SK-N-SH (cell line): Measurements from ENCODE around the gene LCN10. TPM values are rescaled to one million over a fixed set of nuclear protein-coding genes. Genes with fewer than 3 reads are reported as not detected.

Source experiments
- CTCF ChIA-PET: fragments of 300-600, 350-600 bp; formaldehyde crosslinking; extraction: SDS; loops from one replicate; lab custom pipeline; 2021; lab: Yijun Ruan, JAX
- POLR2A ChIA-PET: fragments of 350-600 bp; sonication (Branson Sonifier 250); formaldehyde crosslinking; extraction: SDS; loops from one replicate; lab custom pipeline; 2020; ENCODE audit warnings: antibody characterized with exemption, inconsistent platforms; lab: Yijun Ruan, JAX
- DNase-seq: peaks from one replicate; pipeline ENCODE4 v3.0.0; 2012
- H2AFZ ChIP-seq: fragments of 200-600 bp; sonication (generic); 2 replicates; pipeline ENCODE4 v1.8.1; 2016; ENCODE audit warnings: antibody characterized with exemption, mild to moderate bottlenecking, low read depth
- H3F3A ChIP-seq: fragments of 200-600 bp; sonication (generic); replicated peaks from 2 replicates; pipeline ENCODE3; 2016; ENCODE audit warnings: antibody characterized with exemption, mild to moderate bottlenecking; ENCODE audit not compliant: insufficient read depth
- H3K27ac ChIP-seq, 2 experiments: fragments of 200-500 bp in 1 of 2; fragments of 200-600 bp in 1 of 2; sonication (Bioruptor generic) in 1 of 2; sonication (generic), shearing (Covaris generic) in 1 of 2; 2 replicates each; pipeline versions ENCODE4 v1.5.1 to v1.6.1; 2014 to 2016; ENCODE audit warnings: low read depth in 2 of 2, inconsistent platforms in 1 of 2, low read length in 1 of 2, mild to moderate bottlenecking in 1 of 2, mixed read lengths in 1 of 2
- H3K27me3 ChIP-seq: fragments of 200-600 bp; sonication (generic), shearing (Covaris generic); 2 replicates; pipeline ENCODE4 v1.6.1; 2016; ENCODE audit warnings: mixed run types; ENCODE audit not compliant: insufficient read depth
- H3K36me3 ChIP-seq, 2 experiments: fragments of 200-500 bp in 1 of 2; fragments of 200-600 bp in 1 of 2; sonication (Bioruptor generic) in 1 of 2; sonication (generic) in 1 of 2; replicated peaks in 1 of 2; 2 replicates each; pipeline versions ENCODE3 to v1.5.1; 2014 to 2016; ENCODE audit warnings: low read length in 1 of 2, mild to moderate bottlenecking in 1 of 2; ENCODE audit not compliant: insufficient read depth in 2 of 2, control insufficient read depth in 1 of 2
- H3K4me1 ChIP-seq, 2 experiments: fragments of 200-500 bp in 1 of 2; fragments of 200-600 bp in 1 of 2; sonication (Bioruptor generic) in 1 of 2; sonication (generic), shearing (Covaris generic) in 1 of 2; 2 replicates each; pipeline versions ENCODE4 v1.5.1 to v1.6.1; 2014 to 2016; ENCODE audit warnings: low read depth in 1 of 2, low read length in 1 of 2, mixed run types in 1 of 2; ENCODE audit not compliant: insufficient read depth in 2 of 2, control insufficient read depth in 1 of 2
- H3K4me2 ChIP-seq: fragments of 200-600 bp; sonication (generic), shearing (Covaris generic); 2 replicates; pipeline ENCODE4 v1.6.1; 2017; ENCODE audit warnings: mixed run types
- H3K4me3 ChIP-seq, 2 experiments: fragments of 200-500 bp in 1 of 2; fragments of 200-600 bp in 1 of 2; sonication (Bioruptor generic) in 1 of 2; sonication (generic), shearing (Covaris generic) in 1 of 2; 2 replicates each; pipeline versions ENCODE4 v1.5.1 to v1.8.1; 2014 to 2016; ENCODE audit warnings: low read depth in 2 of 2, inconsistent platforms in 1 of 2, low read length in 1 of 2, mild to moderate bottlenecking in 1 of 2, mixed read lengths in 1 of 2, moderate library complexity in 1 of 2
- H3K79me2 ChIP-seq: fragments of 200-600 bp; sonication (generic); 2 replicates; pipeline ENCODE4 v1.8.1; 2017; ENCODE audit warnings: mild to moderate bottlenecking; ENCODE audit not compliant: insufficient read depth
- H3K9ac ChIP-seq: fragments of 200-600 bp; sonication (generic); 2 replicates; pipeline ENCODE4 v1.6.1; 2017; ENCODE audit warnings: mixed run types
- H3K9me2 ChIP-seq: fragments of 200-600 bp; sonication (generic); 2 replicates; pipeline ENCODE4 v1.6.1; 2017; ENCODE audit warnings: mixed run types
- H3K9me3 ChIP-seq: fragments of 200-600 bp; sonication (generic); 2 replicates; pipeline ENCODE4 v1.6.1; 2017; ENCODE audit warnings: mixed run types, mild to moderate bottlenecking, moderate library complexity
- H4K20me1 ChIP-seq: fragments of 200-600 bp; sonication (generic); 2 replicates; pipeline ENCODE4 v1.6.1; 2017; ENCODE audit warnings: mild to moderate bottlenecking, mixed run types; ENCODE audit not compliant: insufficient read depth
- CHD2 ChIP-seq: fragments of 150-350 bp; IDR thresholded peaks from 2 replicates; pipeline ENCODE4 v1.6.1; 2018; ENCODE audit warnings: low read length; ENCODE audit not compliant: partially characterized antibody
- ELF1 ChIP-seq: IDR thresholded peaks from 2 replicates; pipeline ENCODE4 v1.4.0; 2012
- EP300 ChIP-seq, 2 experiments: IDR thresholded peaks; 2 replicates each; pipeline versions ENCODE4 v1.4.0 to v1.6.1; 2012; ENCODE audit warnings: borderline replicate concordance in 1 of 2, low read depth in 1 of 2, low read length in 1 of 2
- EZH2phosphoT487 ChIP-seq: fragments of 200-600 bp; sonication (generic); IDR thresholded peaks from 2 replicates; pipeline ENCODE4 v1.6.1; 2017; ENCODE audit warnings: low read depth, mixed run types, mild to moderate bottlenecking, antibody characterized with exemption, moderate library complexity, borderline replicate concordance
- FOXM1 ChIP-seq: IDR thresholded peaks from 2 replicates; pipeline ENCODE4 v1.4.0; 2012; ENCODE audit warnings: low read depth, mild to moderate bottlenecking
- POLR2AphosphoS5 ChIP-seq: IDR thresholded peaks from 2 replicates; pipeline ENCODE4 v1.6.1; 2012; ENCODE audit warnings: low read depth, low read length
- TCF12 ChIP-seq: IDR thresholded peaks from 2 replicates; pipeline ENCODE4 v1.4.0; 2012
- TEAD4 ChIP-seq: IDR thresholded peaks from 2 replicates; pipeline ENCODE4 v1.4.0; 2012; ENCODE audit warnings: mild to moderate bottlenecking, borderline replicate concordance; ENCODE audit not compliant: insufficient read depth
- YY1 ChIP-seq: IDR thresholded peaks from 2 replicates; pipeline ENCODE4 v1.4.0; 2012; ENCODE audit warnings: low read depth, mild to moderate bottlenecking
- WGBS: methylation state at CpG from one replicate; pipeline ENCODE4 v1.1.6; 2017; ENCODE audit warnings: low lambda C conversion rate; 5-methylcytosine and 5-hydroxymethylcytosine counted together
- polyA plus RNA-seq, 3 experiments: library from polyadenylated mRNA; depleted of rRNA; stranded (reverse); fragments of >200 nt; gene quantifications; 2 replicates each; pipeline ENCODE4 v1.2.3, GENCODE V29; 2012
- TF ChIP-seq, protein P1 (sequence below): IDR thresholded peaks from 2 replicates; pipeline ENCODE4 v1.4.0; 2012; ENCODE audit warnings: low read depth
- TF ChIP-seq, protein P2 (sequence below): IDR thresholded peaks from 2 replicates; pipeline ENCODE4; 2012
- TF ChIP-seq, protein P3 (sequence below): fragments of 150-350 bp; IDR thresholded peaks from 2 replicates; pipeline ENCODE4 v1.6.1; 2016; ENCODE audit warnings: mild to moderate bottlenecking, low read depth, low read length
- TF ChIP-seq, protein P4 (sequence below): IDR thresholded peaks from 2 replicates; pipeline ENCODE4 v1.4.0; 2012; ENCODE audit warnings: low read depth, borderline replicate concordance

The LCN10 gene
- polyA plus RNA-seq, 1 of the 3 experiments (the other 2 are of a cell fraction) = not detected

DNA sequence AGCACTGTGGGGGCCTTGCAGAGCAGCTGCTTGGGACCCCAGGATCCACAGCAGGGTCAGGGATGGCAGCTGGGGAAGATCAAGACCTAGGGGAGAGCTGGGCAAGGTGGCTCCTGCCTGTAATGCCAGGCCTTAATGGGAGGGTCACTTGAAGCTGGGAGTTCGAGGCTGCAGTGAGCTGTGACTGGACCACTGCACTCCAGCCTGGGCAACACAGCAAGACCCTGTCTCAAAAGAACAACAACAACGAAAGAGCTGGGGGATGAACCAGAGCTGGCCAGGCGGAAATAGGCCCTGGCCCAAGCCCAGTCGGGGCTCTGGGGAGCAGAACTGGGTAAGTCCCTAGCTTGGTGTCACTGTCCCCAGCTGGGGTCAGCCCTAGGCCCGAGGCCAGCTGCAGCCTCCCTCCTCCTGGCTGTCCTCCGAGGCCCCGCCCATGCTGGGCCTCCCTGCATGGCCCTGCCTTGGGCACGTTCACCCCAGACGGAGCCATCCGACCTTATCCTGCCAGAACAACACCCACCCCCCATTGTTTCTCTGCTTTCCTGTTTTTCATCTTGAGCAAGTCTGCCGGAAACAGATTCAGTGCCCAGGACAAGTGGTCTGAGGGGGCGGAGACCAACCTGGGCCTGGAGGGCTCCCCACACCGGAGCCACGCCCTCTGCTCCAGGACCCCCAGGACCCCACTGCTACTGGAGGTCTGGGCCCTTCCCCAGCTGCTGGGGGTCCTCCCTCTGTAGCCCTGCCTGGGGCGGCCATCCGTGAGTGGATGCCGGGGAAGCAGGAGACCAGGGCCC is 28.4 kb downstream of the LCN10 start:
- H3K36me3 ChIP-seq = no peaks in the 10 kb centered on the region
- H3K9me3 ChIP-seq = no peaks in the 10 kb centered on the region
- no peaks in the 10 kb centered on the region for H3K9me2 ChIP-seq
- TF ChIP-seq POLR2AphosphoS5 = no peak
- TF ChIP-seq, protein P1, sequence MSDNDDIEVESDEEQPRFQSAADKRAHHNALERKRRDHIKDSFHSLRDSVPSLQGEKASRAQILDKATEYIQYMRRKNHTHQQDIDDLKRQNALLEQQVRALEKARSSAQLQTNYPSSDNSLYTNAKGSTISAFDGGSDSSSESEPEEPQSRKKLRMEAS = no peak
- TF ChIP-seq EZH2phosphoT487 = no peak
- no peak for TF ChIP-seq CHD2
- TF ChIP-seq, protein P2, sequence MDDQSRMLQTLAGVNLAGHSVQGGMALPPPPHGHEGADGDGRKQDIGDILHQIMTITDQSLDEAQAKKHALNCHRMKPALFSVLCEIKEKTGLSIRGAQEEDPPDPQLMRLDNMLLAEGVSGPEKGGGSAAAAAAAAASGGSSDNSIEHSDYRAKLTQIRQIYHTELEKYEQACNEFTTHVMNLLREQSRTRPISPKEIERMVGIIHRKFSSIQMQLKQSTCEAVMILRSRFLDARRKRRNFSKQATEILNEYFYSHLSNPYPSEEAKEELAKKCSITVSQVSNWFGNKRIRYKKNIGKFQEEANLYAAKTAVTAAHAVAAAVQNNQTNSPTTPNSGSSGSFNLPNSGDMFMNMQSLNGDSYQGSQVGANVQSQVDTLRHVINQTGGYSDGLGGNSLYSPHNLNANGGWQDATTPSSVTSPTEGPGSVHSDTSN = no peak
- no peak for TF ChIP-seq ELF1
- TF ChIP-seq, protein P3, sequence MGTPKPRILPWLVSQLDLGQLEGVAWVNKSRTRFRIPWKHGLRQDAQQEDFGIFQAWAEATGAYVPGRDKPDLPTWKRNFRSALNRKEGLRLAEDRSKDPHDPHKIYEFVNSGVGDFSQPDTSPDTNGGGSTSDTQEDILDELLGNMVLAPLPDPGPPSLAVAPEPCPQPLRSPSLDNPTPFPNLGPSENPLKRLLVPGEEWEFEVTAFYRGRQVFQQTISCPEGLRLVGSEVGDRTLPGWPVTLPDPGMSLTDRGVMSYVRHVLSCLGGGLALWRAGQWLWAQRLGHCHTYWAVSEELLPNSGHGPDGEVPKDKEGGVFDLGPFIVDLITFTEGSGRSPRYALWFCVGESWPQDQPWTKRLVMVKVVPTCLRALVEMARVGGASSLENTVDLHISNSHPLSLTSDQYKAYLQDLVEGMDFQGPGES = no peak
- no peak for TF ChIP-seq TEAD4
- no peak for TF ChIP-seq TCF12
- no peak for TF ChIP-seq YY1
- no peak for TF ChIP-seq EP300 (IDR thresholded peaks at IDR 0.05; ENCODE audit: borderline replicate concordance in 1 of 2, low read depth in 1 of 2, low read length in 1 of 2)
- TF ChIP-seq FOXM1 = no peak
- TF ChIP-seq, protein P4, sequence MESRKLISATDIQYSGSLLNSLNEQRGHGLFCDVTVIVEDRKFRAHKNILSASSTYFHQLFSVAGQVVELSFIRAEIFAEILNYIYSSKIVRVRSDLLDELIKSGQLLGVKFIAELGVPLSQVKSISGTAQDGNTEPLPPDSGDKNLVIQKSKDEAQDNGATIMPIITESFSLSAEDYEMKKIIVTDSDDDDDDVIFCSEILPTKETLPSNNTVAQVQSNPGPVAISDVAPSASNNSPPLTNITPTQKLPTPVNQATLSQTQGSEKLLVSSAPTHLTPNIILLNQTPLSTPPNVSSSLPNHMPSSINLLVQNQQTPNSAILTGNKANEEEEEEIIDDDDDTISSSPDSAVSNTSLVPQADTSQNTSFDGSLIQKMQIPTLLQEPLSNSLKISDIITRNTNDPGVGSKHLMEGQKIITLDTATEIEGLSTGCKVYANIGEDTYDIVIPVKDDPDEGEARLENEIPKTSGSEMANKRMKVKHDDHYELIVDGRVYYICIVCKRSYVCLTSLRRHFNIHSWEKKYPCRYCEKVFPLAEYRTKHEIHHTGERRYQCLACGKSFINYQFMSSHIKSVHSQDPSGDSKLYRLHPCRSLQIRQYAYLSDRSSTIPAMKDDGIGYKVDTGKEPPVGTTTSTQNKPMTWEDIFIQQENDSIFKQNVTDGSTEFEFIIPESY = no peak
- H3K27me3 ChIP-seq = no peaks in the 10 kb centered on the region
- H3K27ac ChIP-seq = no peak overlapping the region; a peak in 1 of 4 replicates
- no peak for DNase-seq
- H2AFZ ChIP-seq = no peak overlapping the region
- H3K4me2 ChIP-seq = peak overlapping the region; percentile 90; the same call in 1 of the 2 replicates
- H3F3A ChIP-seq = peaks cover 17% of the 10 kb centered on the region
- peaks cover 4 to 18% of the 10 kb centered on the region in 2 experiments; a peak in 1 of 4 replicates for H3K4me1 ChIP-seq
- ChIA-PET POLR2A (interaction anchor here (1.2 to 4.2 kb wide), 3 partner anchors 8 to 13 kb away, joined by 6 to 51 read pairs (median 12); no protein-coding TSS in a partner anchor), CTCF (interaction anchor here (0.9 to 8.4 kb wide), 11 partner anchors 8 to 431 kb away, joined by 3 to 99 read pairs (median 4); partner anchors contain the start of gene LCN8)
- H3K9ac ChIP-seq = no peak overlapping the region
- H3K79me2 ChIP-seq = no peaks in the 10 kb centered on the region
- no peaks in the 10 kb centered on the region for H4K20me1 ChIP-seq
- WGBS = 90% methylated on average over 8 of the region's 17 CpGs
- H3K4me3 ChIP-seq = peak overlapping the region in 1 of 2 experiments; percentile 61; a peak in 1 of 4 replicates
